Esophagus squamous epithelium (tissue), 5 donors: Measurements from ENCODE around the gene TMEM19. TPM values are rescaled to one million over a fixed set of nuclear protein-coding genes. Genes with fewer than 3 reads are reported as not detected.
"Not testable (repeated sequence)": the region's sequence is repeated elsewhere in the genome, so short reads cannot be mapped to it uniquely, and the experiment has no call there.

ENCODE experiments used
- DNase-seq: peaks from one replicate; lab custom pipeline; 2025; lab: John Stamatoyannopoulos, UW
- H3K27ac ChIP-seq, 4 donors: fragments of 200-600 bp; sonication (generic); one replicate each; pipeline ENCODE4 v1.5.1; 2016 to 2019; ENCODE audit warnings: mild to moderate bottlenecking in 1 of 4
- H3K27me3 ChIP-seq, 4 donors: fragments of 200-600 bp; sonication (generic); 1 replicate in 3 of 4; 2 replicates in 1 of 4; pipeline versions ENCODE4 v1.5.1 to v1.6.0; 2017 to 2021; ENCODE audit warnings: antibody characterized with exemption in 1 of 4
- H3K36me3 ChIP-seq, 3 donors: fragments of 200-600 bp; sonication (generic); one replicate each; pipeline ENCODE4 v1.5.1; 2016 to 2019
- H3K4me1 ChIP-seq, 3 donors: fragments of 200-600 bp; sonication (generic); one replicate each; pipeline ENCODE4 v1.5.1; 2017 to 2019
- H3K4me3 ChIP-seq, 4 donors: fragments of 200-600 bp; sonication (generic); 1 replicate in 3 of 4; 2 replicates in 1 of 4; pipeline ENCODE4 v1.5.1; 2016 to 2019; ENCODE audit warnings: mild to moderate bottlenecking in 2 of 4, moderate library complexity in 1 of 4
- H3K9me3 ChIP-seq, 3 donors: fragments of 200-600 bp; sonication (generic); one replicate each; pipeline ENCODE4 v1.5.1; 2016 to 2019
- CTCF ChIP-seq, 6 experiments: fragments of 450-650 bp in 4 of 6; fragments of 200-600 bp in 2 of 6; sonication (generic) in 2 of 6; IDR thresholded peaks; one replicate each; pipeline ENCODE4 v1.5.1; 2016 to 2019; ENCODE audit warnings: antibody characterized with exemption in 6 of 6, mild to moderate bottlenecking in 4 of 6, moderate library complexity in 4 of 6
- POLR2A ChIP-seq, 4 donors: fragments of 450-650 bp; IDR thresholded peaks; one replicate each; pipeline ENCODE4 v1.6.1; 2017; ENCODE audit warnings: antibody characterized with exemption in 4 of 4, mild to moderate bottlenecking in 4 of 4, moderate library complexity in 3 of 4
- WGBS, 2 donors: methylation state at CpG; one replicate each; pipeline ENCODE4 v1.1.5; 2018; 5-methylcytosine and 5-hydroxymethylcytosine counted together
- intact Hi-C: fragments of 100-400 bp; cut with DNase I; formaldehyde crosslinking; loops from one replicate; pipeline ENCODE4 v1.15.0; 2022
- total RNA-seq, 4 donors: library from RNA; depleted of rRNA; stranded (reverse); fragments of >200 nt; gene quantifications; one replicate each; pipeline ENCODE4 v1.1.0, GENCODE V29; 2016
- donor health status: DM: yes; HTN: yes; CAD: no.

The TMEM19 gene
- total RNA-seq, 4 donors from 2014 or later, result 48.2 to 94.5 (median 68.4) TPM

DNA sequence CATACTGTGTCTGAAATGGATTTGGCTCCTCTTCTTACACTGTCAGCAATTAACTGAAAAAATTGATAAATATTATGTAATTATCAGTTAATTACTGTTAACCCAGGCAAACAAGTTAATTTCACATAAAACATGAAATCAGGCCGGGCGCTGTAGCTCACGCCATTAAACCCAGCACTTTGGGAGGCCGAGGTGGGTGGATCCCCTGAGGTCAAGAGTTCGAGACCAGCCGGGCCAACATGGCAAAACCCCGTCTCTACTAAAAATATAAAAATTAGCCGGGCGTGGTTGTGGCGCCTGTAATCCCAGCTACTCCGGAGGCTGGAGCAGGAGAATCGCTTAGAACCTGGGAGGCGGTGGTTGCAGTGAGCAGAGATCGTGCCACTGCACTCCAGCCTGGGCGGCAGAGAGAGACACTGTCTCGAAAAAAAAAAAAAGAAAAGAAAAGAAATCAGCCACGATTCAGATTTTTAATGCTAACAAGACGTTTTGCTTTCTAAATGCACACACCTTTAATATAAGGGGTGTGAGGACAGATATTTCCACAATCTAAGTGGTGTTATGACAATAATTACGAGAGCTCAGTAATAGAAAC is 473 bp upstream of the TMEM19 start:
- no peaks in the 10 kb centered on the region for H3K36me3 ChIP-seq
- no peak for DNase-seq
- H3K4me3 ChIP-seq, result peak overlapping the region; percentile 51 to 77 (median 72)
- peak overlapping the region; percentile 89 to 96 (median 92) for H3K27ac ChIP-seq
- H3K27me3 ChIP-seq, result no peaks in the 10 kb centered on the region
- TF ChIP-seq CTCF (IDR thresholded peaks at IDR 0.05) (no peak), POLR2A (IDR thresholded peaks at IDR 0.05) (no peak)
- WGBS, 2 donors, result 24 to 28% methylated on average over 17 to 19 of the region's 19 CpGs
- peaks cover 14 to 51% (median 23%) of the 10 kb centered on the region in 3 donors for H3K4me1 ChIP-seq
- intact Hi-C loops, result loop anchor here (5.0 kb wide), 1 partner anchor 67 kb away; the partner anchor contains the start of gene RAB21
- no peaks in the 10 kb centered on the region for H3K9me3 ChIP-seq

GRCh38 chr12:71686658-71687025 is 760 bp downstream of the TMEM19 start:
- WGBS, 2 donors, result 2 to 5% methylated on average over 3 of the region's 3 CpGs
- Histone ChIP-seq H3K36me3 (no peaks in the 10 kb centered on the region), H3K4me3 (peak overlapping the region; percentile 51 to 77 (median 72)), H3K4me1 (peaks cover 14 to 62% (median 23%) of the 10 kb centered on the region in 3 donors), H3K9me3 (no peaks in the 10 kb centered on the region), H3K27me3 (no peaks in the 10 kb centered on the region), H3K27ac (peak overlapping the region; percentile 89 to 96 (median 92))
- TF ChIP-seq CTCF (IDR thresholded peaks at IDR 0.05) (no peak), POLR2A (IDR thresholded peaks at IDR 0.05) (no peak)
- no peak for DNase-seq
- intact Hi-C loops, result loop anchor here (5.0 kb wide), 1 partner anchor 66 kb away; the partner anchor contains the start of gene RAB21

DNA sequence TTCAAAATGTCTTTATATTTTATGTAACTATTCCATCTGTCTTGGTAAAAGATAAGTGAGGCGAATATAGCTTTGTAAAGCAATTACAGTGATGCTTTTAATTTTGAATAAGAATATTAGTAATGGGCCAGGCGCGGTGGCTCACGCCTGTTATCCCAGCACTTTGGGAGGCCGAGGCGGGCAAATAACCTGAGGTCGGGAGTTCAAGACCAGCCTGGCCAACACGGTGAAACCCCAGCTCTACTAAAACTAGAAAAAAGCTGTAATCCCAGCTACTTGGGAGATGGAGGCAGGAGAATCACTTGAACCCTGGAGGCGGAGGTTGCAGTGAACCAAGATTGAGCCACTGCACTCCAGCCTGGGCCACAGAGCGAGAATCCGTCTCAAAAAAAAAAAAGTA is 1.3 kb downstream of the TMEM19 start:
- H3K9me3 ChIP-seq, H3K36me3 ChIP-seq, DNase-seq, H3K27me3 ChIP-seq: not testable (repeated sequence)
- Histone ChIP-seq H3K4me3 (peak overlapping the region; percentile 51 to 77 (median 72)), H3K4me1 (peaks cover 14 to 67% (median 24%) of the 10 kb centered on the region in 3 donors), H3K27ac (peak overlapping the region; percentile 48 to 96 (median 92))
- intact Hi-C loops, result loop anchor here (5.0 kb wide), 1 partner anchor 65 kb away; the partner anchor contains the start of gene RAB21
- WGBS, 2 donors, result 50 to 52% methylated on average over 11 of the region's 11 CpGs

DNA sequence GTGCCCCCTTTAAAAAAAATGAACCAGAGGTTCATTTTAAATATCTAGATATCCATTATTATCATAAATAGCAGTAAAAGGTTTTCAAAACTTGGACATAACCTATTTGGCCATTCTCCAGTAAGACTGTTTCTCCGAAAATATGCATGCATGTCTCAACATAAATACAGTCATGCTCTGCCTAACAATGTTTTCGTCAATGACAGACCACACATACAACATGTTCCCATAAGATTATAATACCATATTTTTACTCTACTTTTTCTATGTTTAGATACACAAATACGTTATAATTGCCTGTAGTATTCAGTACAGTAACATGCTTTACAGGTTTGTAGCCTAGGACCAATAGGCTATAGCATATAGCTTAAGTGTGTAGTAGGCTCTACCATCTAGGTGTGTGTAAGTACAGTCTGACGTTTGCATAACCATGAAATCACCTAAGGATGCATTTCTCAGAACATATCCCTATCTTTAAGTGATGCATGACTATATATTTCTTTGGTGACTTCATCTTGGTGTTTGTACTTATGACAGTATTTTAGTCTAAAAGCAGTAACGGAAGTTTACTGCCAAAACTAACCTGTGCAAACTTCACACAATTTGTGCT is 3.2 kb downstream of the TMEM19 start:
- no peak for DNase-seq
- Histone ChIP-seq H3K27me3 (no peaks in the 10 kb centered on the region), H3K4me1 (peaks cover 14 to 86% (median 40%) of the 10 kb centered on the region in 3 donors), H3K9me3 (no peaks in the 10 kb centered on the region), H3K36me3 (no peaks in the 10 kb centered on the region), H3K27ac (peak overlapping the region; percentile 23 to 96 (median 92)), H3K4me3 (peak overlapping the region in 3 of 4 donors; percentile 21 to 77 (median 76))
- 45 to 47% methylated on average over 5 of the region's 5 CpGs for WGBS, 2 donors
- intact Hi-C loops, result loop anchor here (5.0 kb wide), 1 partner anchor 63 kb away; the partner anchor contains the start of gene RAB21
- TF ChIP-seq POLR2A (IDR thresholded peaks at IDR 0.05) (no peak), CTCF (IDR thresholded peaks at IDR 0.05) (no peak)

- H3K27me3 ChIP-seq, result no peaks in the 10 kb centered on the region
- peaks cover 0 to 5% (median 0%) of the 10 kb centered on the region in 3 donors for H3K36me3 ChIP-seq
- H3K27ac ChIP-seq, result peak overlapping the region in 1 of 4 donors; percentile 12
- no peaks in the 10 kb centered on the region for H3K9me3 ChIP-seq
- no peak for TF ChIP-seq POLR2A (IDR thresholded peaks at IDR 0.05)
- TF ChIP-seq CTCF (IDR thresholded peaks at IDR 0.05), result no peak
- no peak for DNase-seq
- intact Hi-C loops, result no loop called here
- peaks cover 14 to 90% (median 40%) of the 10 kb centered on the region in 3 donors for H3K4me1 ChIP-seq
- whole genome bisulfite sequencing, 2 donors, result 81 to 84% methylated on average over 4 of the region's 4 CpGs
- H3K4me3 ChIP-seq, result no peak overlapping the region
Measured at GRCh38 chr12:71691504-71692129, 5.7 kb downstream of the TMEM19 start.
